Trophoblast cell (in vitro differentiated cells and primary cell): ENCODE results near the gene CFL2.

ENCODE experiments used
- DNase-seq, 2 donors: peaks; one replicate each; pipeline ENCODE4 v3.0.0-alpha.2; 2016
- H2AFZ ChIP-seq: 2 replicates; pipeline ENCODE4 v1.6.1; 2013; ENCODE audit warnings: low read length, moderate library complexity, mild to moderate bottlenecking; ENCODE audit not compliant: insufficient read depth, poor library complexity
- H2AK5ac ChIP-seq: 2 replicates; pipeline ENCODE4 v1.6.1; 2013; ENCODE audit warnings: mild to moderate bottlenecking, low read length
- H2BK120ac ChIP-seq: 2 replicates; pipeline ENCODE4 v1.6.1; 2013; ENCODE audit warnings: low read length, mild to moderate bottlenecking, moderate library complexity; ENCODE audit not compliant: insufficient read depth, poor library complexity
- H2BK12ac ChIP-seq: 2 replicates; pipeline ENCODE4 v1.6.1; 2013; ENCODE audit warnings: mild to moderate bottlenecking, low read length, moderate library complexity
- H2BK5ac ChIP-seq: 2 replicates; pipeline ENCODE4 v1.6.1; 2013; ENCODE audit warnings: low read length, low read depth, moderate library complexity, mild to moderate bottlenecking; ENCODE audit not compliant: poor library complexity
- H3K14ac ChIP-seq: 2 replicates; pipeline ENCODE4 v1.6.1; 2013; ENCODE audit warnings: mild to moderate bottlenecking, low read length
- H3K18ac ChIP-seq: 2 replicates; pipeline ENCODE4 v1.6.1; 2013; ENCODE audit warnings: mild to moderate bottlenecking, low read length
- H3K23ac ChIP-seq: 2 replicates; pipeline ENCODE4 v1.6.1; 2013; ENCODE audit warnings: low read length
- H3K27ac ChIP-seq: 2 replicates; pipeline ENCODE4 v1.5.1; 2013; ENCODE audit warnings: low read depth, mild to moderate bottlenecking, inconsistent platforms, low read length, moderate library complexity
- H3K27me3 ChIP-seq: 2 replicates; pipeline ENCODE4 v1.6.1; 2013; ENCODE audit warnings: inconsistent platforms, mild to moderate bottlenecking, low read length, moderate library complexity; ENCODE audit not compliant: insufficient read depth
- H3K36me3 ChIP-seq, 2 experiments: 1 replicate in 1 of 2; 2 replicates in 1 of 2; pipeline ENCODE4 v1.6.1; 2013; ENCODE audit warnings: low read length in 2 of 2, mild to moderate bottlenecking in 2 of 2, moderate library complexity in 1 of 2; ENCODE audit not compliant: insufficient read depth in 2 of 2, control insufficient read depth in 1 of 2
- H3K4ac ChIP-seq: 2 replicates; pipeline ENCODE4 v1.6.1; 2013; ENCODE audit warnings: low read depth, mild to moderate bottlenecking, low read length, moderate library complexity
- H3K4me1 ChIP-seq, 2 experiments: 1 replicate in 1 of 2; 2 replicates in 1 of 2; pipeline ENCODE4 v1.6.1; 2013; ENCODE audit warnings: low read length in 2 of 2, mild to moderate bottlenecking in 2 of 2, moderate library complexity in 1 of 2; ENCODE audit not compliant: insufficient read depth in 2 of 2, control insufficient read depth in 1 of 2
- H3K4me2 ChIP-seq: 2 replicates; pipeline ENCODE4 v1.6.1; 2013; ENCODE audit warnings: inconsistent platforms, mild to moderate bottlenecking, low read length, moderate library complexity
- H3K4me3 ChIP-seq: 2 replicates; pipeline ENCODE4 v1.5.1; 2013; ENCODE audit warnings: mild to moderate bottlenecking, low read depth, low read length, inconsistent platforms
- H3K79me1 ChIP-seq: one replicate; pipeline ENCODE4 v1.6.1; 2013; ENCODE audit warnings: low read length
- H3K79me2 ChIP-seq: 2 replicates; pipeline ENCODE4 v1.6.1; 2013; ENCODE audit warnings: low read length, mild to moderate bottlenecking; ENCODE audit not compliant: control insufficient read depth, insufficient read depth, poor library complexity
- H3K9ac ChIP-seq: 2 replicates; pipeline ENCODE4 v1.6.1; 2013; ENCODE audit warnings: mild to moderate bottlenecking, low read length
- H3K9me3 ChIP-seq: 2 replicates; pipeline ENCODE4 v1.6.1; 2013; ENCODE audit warnings: low read depth, mild to moderate bottlenecking, control low read depth, inconsistent platforms, low read length; ENCODE audit not compliant: insufficient read depth
- H4K12ac ChIP-seq: 2 replicates; pipeline ENCODE4 v1.6.1; 2013; ENCODE audit warnings: low read depth, mild to moderate bottlenecking, low read length, moderate library complexity
- H4K8ac ChIP-seq: 2 replicates; pipeline ENCODE4 v1.6.1; 2013; ENCODE audit warnings: low read depth, mild to moderate bottlenecking, low read length, moderate library complexity
- H4K91ac ChIP-seq: one replicate; pipeline ENCODE4 v1.6.1; 2013; ENCODE audit warnings: low read depth, mild to moderate bottlenecking, low read length, moderate library complexity
- WGBS: extraction: QIAGEN DNeasy Blood & Tissue Kit; methylation state at CpG from one replicate; pipeline ENCODE4 v1.1.7; 2013; ENCODE audit warnings: missing lambda C conversion rate; ENCODE audit not compliant: insufficient read length, insufficient coverage; ENCODE audit errors: extremely low coverage; 5-methylcytosine and 5-hydroxymethylcytosine counted together

CFL2 gene

DNA sequence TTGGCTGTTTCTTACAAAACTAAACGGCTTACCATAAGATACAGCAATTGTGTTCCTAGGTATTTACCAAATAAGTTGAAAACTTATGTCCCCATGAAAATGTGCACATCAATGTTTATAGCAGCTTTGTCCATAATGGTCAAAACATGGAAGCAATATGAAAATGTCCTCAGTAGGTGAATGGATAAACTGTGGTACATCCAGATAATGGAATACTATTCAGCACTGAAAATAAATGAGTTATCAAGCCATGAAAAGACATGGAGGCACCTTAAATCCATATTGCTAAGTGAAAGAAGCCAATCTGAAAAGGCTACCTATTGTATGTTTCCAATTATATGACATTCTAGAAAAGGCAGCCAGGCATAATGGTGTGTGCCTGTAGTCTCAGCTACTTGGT is 40.7 kb downstream of the CFL2 start:
- no peak overlapping the region for H3K14ac ChIP-seq
- H3K27ac ChIP-seq = no peak overlapping the region
- H2AK5ac ChIP-seq = no peak overlapping the region
- H3K36me3 ChIP-seq = no peaks in the 10 kb centered on the region
- no peak overlapping the region for H3K9ac ChIP-seq
- no peak overlapping the region for H4K12ac ChIP-seq
- no peak overlapping the region for H2AFZ ChIP-seq
- no peak overlapping the region for H2BK120ac ChIP-seq
- no peaks in the 10 kb centered on the region for H3K79me1 ChIP-seq
- no peak overlapping the region for H3K23ac ChIP-seq
- no CpG with 5 or more reads among the region's 1 CpG for WGBS
- H2BK12ac ChIP-seq = no peak overlapping the region
- H3K18ac ChIP-seq = no peak overlapping the region
- no peak overlapping the region for H3K4ac ChIP-seq
- no peaks in the 10 kb centered on the region for H3K9me3 ChIP-seq
- no peak overlapping the region for H3K4me2 ChIP-seq
- no peaks in the 10 kb centered on the region for H3K4me1 ChIP-seq
- no peak overlapping the region for H4K8ac ChIP-seq
- DNase-seq = no peak
- H3K4me3 ChIP-seq = no peak overlapping the region
- H3K79me2 ChIP-seq = no peaks in the 10 kb centered on the region
- no peak overlapping the region for H4K91ac ChIP-seq
- no peaks in the 10 kb centered on the region for H3K27me3 ChIP-seq
- H2BK5ac ChIP-seq = no peak overlapping the region

DNA sequence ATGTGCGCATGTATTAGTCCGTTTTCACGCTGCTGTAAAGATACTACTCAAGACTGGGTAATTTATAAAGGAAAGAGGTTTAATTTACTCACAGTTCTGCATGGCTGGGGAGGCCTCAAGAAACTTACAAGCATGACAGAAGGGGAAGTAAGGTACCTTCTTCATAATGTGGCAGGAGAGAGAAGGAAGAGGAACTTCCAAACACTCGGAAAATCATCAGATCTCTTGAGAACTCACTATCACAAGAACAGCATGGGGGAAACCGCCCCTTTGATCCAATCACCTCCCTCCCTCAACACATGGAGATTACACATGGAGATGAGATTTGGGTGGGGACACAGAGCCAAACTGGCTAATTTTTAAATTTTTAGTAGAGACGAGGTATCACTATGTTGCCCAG is 42.7 kb downstream of the CFL2 start:
- Histone ChIP-seq H3K4ac (no peak overlapping the region), H2BK12ac (no peak overlapping the region), H3K9ac (no peak overlapping the region), H3K9me3 (no peaks in the 10 kb centered on the region), H2BK5ac (no peak overlapping the region), H3K4me3 (no peak overlapping the region), H2BK120ac (no peak overlapping the region), H3K4me1 (no peaks in the 10 kb centered on the region), H3K4me2 (no peak overlapping the region), H3K79me1 (no peaks in the 10 kb centered on the region), H4K12ac (no peak overlapping the region), H3K14ac (no peak overlapping the region), H3K79me2 (no peaks in the 10 kb centered on the region), H2AFZ (no peak overlapping the region), H4K8ac (no peak overlapping the region), H2AK5ac (no peak overlapping the region), H3K27ac (no peak overlapping the region), H3K36me3 (no peaks in the 10 kb centered on the region), H4K91ac (no peak overlapping the region), H3K18ac (no peak overlapping the region), H3K23ac (no peak overlapping the region), H3K27me3 (no peaks in the 10 kb centered on the region)
- no peak for DNase-seq
- no CpG with 5 or more reads among the region's 6 CpGs for WGBS

DNA sequence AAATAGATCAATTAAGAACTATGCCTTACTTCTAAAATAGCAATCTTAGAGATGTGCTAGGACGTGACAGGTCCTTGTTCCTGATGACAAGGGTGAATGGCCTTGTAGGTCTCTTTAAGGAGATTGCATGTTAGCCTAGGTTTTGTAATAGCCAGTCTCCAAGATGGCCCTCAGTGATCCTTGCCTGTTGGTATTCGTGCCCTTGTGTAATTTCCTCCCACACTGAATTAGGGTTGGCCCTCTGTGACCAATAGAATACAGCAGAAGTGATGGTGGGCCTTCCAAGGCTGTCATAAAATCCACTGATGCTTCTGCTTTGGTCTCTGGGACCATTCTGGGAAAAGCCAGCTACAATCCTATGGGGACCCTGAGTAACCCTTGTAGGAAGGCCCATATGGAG is 46.3 kb downstream of the CFL2 start:
- Histone ChIP-seq H2BK5ac (no peak overlapping the region), H3K14ac (no peak overlapping the region), H2BK120ac (no peak overlapping the region), H2AK5ac (no peak overlapping the region), H2AFZ (no peak overlapping the region), H3K4me2 (no peak overlapping the region), H3K79me2 (no peaks in the 10 kb centered on the region), H3K4me3 (no peak overlapping the region), H3K18ac (no peak overlapping the region), H4K8ac (no peak overlapping the region), H3K9ac (no peak overlapping the region), H3K27ac (no peak overlapping the region), H3K27me3 (no peaks in the 10 kb centered on the region), H3K4me1 (no peaks in the 10 kb centered on the region), H4K91ac (no peak overlapping the region), H3K23ac (no peak overlapping the region), H4K12ac (no peak overlapping the region), H3K9me3 (no peaks in the 10 kb centered on the region), H3K4ac (no peak overlapping the region), H3K79me1 (no peaks in the 10 kb centered on the region), H3K36me3 (no peaks in the 10 kb centered on the region), H2BK12ac (no peak overlapping the region)
- WGBS = no CpG with 5 or more reads among the region's 2 CpGs
- DNase-seq = no peak

DNA sequence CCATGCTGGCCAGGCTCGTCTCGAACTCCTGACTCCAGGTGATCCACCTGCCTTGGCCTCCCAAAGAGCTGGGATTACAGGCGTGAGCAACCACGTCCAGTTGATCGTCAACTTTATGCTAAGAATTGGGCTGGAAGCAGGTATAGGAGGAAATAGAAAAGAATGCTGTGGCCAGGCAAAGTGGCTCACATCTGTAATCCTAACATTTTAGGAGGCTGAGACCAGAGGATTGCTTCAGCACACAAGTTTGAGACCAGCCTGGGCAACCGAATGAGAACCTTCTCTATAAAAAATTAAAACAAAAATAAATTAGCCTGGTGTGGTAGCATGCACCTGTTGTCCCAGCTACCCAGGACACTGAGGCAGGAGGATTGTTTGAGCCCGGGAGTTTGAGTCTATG is 47.4 kb downstream of the CFL2 start:
- Histone ChIP-seq H2AK5ac (no peak overlapping the region), H3K27me3 (no peaks in the 10 kb centered on the region), H3K23ac (no peak overlapping the region), H4K12ac (no peak overlapping the region), H4K91ac (no peak overlapping the region), H2BK12ac (no peak overlapping the region), H4K8ac (no peak overlapping the region), H3K79me2 (no peaks in the 10 kb centered on the region), H2AFZ (no peak overlapping the region), H3K9me3 (no peaks in the 10 kb centered on the region), H3K36me3 (no peaks in the 10 kb centered on the region), H2BK120ac (no peak overlapping the region), H3K4me1 (no peaks in the 10 kb centered on the region), H2BK5ac (no peak overlapping the region), H3K18ac (no peak overlapping the region), H3K9ac (no peak overlapping the region), H3K27ac (no peak overlapping the region), H3K4me2 (no peak overlapping the region), H3K4ac (no peak overlapping the region), H3K4me3 (no peak overlapping the region), H3K14ac (no peak overlapping the region), H3K79me1 (no peaks in the 10 kb centered on the region)
- WGBS = no CpG with 5 or more reads among the region's 7 CpGs
- DNase-seq = no peak
